SK-N-MC (cell line): ENCODE data around the gene DNAH1.

Source experiments
- EZH2 ChIP-seq: fragments of 200-600 bp; sonication (generic); IDR thresholded peaks from one replicate; pipeline ENCODE4 v1.6.1; 2017; ENCODE audit warnings: antibody characterized with exemption
- FOXP2 ChIP-seq: optimal IDR thresholded peaks from 2 replicates; pipeline ENCODE3; 2011; ENCODE audit warnings: mild to moderate bottlenecking, moderate library complexity; ENCODE audit not compliant: insufficient read depth; ENCODE audit errors: extremely low read length, control extremely low read depth
- POLR2AphosphoS5 ChIP-seq: IDR thresholded peaks from 2 replicates; pipeline ENCODE4 v1.6.1; 2012; ENCODE audit warnings: mild to moderate bottlenecking, low read depth, low read length, borderline replicate concordance

DNA sequence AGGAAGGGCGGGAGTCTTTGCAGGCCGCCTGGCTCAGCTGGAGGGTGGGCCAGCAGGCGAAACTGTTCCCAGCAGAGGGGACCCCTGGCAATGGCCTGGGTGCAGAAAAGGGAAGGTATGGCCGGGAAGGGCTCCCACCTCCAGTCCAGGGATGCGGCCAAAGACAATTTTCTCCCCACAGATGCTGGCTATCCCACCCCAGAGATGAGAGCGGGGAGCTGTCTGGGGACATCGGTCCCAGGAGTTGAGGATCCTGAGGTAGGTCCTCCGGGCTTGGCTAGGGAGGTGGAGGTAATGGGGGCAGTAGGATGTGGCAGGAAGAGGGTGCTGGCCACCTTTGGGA, 127.1 kb downstream of the DNAH1 start:
- TF ChIP-seq POLR2AphosphoS5 (no peak), EZH2 (no peak), FOXP2 (no peak)
